ENCODE data around the gene AKR1C3.

- no peak for TF ChIP-seq EZH2 (IDR thresholded peaks at IDR 0.05; ENCODE audit: borderline replicate concordance)
- TF ChIP-seq, protein P1, sequence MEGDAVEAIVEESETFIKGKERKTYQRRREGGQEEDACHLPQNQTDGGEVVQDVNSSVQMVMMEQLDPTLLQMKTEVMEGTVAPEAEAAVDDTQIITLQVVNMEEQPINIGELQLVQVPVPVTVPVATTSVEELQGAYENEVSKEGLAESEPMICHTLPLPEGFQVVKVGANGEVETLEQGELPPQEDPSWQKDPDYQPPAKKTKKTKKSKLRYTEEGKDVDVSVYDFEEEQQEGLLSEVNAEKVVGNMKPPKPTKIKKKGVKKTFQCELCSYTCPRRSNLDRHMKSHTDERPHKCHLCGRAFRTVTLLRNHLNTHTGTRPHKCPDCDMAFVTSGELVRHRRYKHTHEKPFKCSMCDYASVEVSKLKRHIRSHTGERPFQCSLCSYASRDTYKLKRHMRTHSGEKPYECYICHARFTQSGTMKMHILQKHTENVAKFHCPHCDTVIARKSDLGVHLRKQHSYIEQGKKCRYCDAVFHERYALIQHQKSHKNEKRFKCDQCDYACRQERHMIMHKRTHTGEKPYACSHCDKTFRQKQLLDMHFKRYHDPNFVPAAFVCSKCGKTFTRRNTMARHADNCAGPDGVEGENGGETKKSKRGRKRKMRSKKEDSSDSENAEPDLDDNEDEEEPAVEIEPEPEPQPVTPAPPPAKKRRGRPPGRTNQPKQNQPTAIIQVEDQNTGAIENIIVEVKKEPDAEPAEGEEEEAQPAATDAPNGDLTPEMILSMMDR (IDR thresholded peaks at IDR 0.05; ENCODE audit: poor library complexity), result no peak
- TF ChIP-seq EZH2phosphoT487 (IDR thresholded peaks at IDR 0.05; ENCODE audit: low read depth, severe bottlenecking, unreplicated experiment), result no peak
Measured at GRCh38 chr10:5081091-5081490, 13.1 kb upstream of the AKR1C3 start.

Measured in hepatocyte (in vitro differentiated cells).